KG1 (cell line): ENCODE results near the gene MR1.

Experiments
- DNase-seq: peaks from one replicate; lab custom pipeline; 2025; lab: John Stamatoyannopoulos, UW

MR1 gene

DNA sequence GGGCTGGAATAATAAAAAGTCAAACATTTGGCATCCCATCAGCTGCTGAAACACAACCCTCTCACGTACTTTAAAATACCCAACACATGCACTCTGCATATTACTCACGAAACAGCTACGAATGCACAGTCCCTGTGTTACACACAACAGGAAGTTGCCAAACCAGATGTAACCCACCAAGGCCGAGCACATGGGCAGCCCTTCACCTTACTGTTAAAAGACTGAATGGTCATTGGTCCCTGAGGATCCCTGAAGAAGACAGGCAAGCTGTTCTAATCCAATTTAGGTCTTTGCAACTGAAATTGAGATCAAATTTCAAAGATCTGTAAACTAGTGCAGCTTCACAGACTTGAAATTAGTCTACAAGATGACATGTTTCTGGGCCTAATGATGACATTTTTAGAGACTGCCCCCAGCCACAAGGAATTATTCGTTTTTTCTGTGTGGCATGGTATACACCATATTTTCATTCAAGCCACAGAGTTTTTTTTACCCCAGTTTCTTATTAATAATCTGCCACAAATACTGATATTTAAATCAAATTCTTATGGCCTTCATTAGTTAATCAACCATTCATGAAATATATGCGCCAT is 29.1 kb downstream of the MR1 start:
- DNase-seq = peak; percentile 37

- no peak for DNase-seq
Measured at GRCh38 chr1:181064011-181064623, 30.3 kb downstream of the MR1 start.

DNA sequence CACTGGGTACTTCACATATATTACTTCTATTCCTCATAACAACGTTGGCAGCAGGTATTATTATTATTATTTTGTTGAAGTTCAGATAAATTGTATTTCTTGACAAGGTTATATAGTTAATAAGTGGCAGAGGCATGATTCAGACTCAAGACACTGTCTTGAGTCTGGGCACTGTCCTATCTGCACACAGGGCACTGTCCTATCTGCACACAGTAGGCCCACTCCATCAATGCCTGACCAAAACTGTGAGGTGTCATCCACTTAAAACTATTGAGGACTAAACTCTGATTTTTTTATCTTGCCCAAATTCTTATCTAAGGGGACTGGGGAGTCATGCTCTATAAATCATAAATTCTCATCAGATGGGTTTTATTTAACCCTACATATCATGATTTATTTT is 30.9 kb downstream of the MR1 start:
- no peak for DNase-seq

DNA sequence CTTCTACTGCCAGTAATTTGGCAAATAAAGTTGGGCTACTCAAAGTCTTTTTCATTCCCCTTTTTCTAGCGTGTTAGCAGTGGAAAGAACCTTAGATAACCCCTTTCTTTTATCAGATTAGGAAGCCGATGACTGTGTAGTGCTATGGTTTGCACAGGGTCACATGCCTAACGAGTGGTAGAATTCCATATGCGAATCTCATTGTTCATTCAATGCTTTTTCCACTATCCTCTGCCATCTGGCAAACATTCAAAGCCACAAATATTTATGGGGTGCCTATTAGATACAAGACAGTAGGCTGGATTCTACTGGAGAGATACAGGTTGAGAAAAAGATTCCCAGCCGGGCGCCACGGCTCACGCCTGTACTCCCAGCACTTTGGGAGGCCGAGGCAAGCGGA is 39.9 kb downstream of the MR1 start:
- no peak for DNase-seq

DNA sequence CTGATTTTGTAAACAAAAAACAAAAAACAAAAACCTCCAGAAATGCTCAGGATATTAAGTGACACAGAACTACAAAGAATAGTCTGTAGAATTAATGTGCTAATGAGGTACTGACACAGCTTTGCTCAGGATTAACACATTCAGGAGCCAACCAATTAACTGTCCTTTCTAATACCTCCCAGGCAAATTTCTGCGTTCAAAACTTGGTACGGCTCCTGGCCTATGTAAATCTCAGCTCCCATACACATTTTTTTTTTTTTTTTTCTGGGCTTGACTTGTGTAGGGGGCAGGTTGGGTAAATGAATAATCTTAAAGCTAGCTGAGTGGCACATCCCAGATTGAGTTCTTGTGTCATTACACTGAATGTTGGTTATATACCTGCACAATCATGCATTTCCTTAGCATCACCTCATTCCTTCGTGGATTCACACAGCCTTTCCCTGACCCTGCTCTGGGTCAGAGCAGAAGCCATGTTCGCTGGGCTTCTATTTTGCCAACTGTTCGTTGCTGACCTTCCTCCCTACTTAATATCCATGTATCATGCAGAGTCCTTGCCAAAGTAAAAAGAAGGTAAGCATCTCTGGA is 42.1 kb downstream of the MR1 start:
- no peak for DNase-seq

DNA sequence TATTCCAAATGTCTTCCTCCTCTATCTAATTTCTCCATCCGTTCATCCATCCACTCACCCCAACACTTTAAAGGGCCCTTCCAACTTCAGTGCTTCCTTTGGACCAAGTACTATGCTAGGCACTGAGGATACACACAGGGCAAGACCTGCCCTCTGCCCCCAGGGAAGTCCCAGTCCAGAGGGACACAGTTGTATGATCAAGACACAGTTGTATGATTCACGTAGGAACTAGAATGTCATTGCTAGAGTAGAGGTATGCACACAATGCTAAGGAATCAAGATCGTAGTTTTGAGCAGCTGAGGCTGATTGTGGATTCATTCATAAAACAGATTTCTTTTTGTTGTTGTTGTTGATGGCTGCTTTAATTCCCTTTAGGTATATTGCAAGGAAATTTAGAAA is 43.1 kb downstream of the MR1 start:
- DNase-seq = no peak

- DNase-seq = no peak
Measured at GRCh38 chr1:181077576-181078242, 43.9 kb downstream of the MR1 start.

- DNase-seq = no peak
Measured at GRCh38 chr1:181079382-181079781, 45.6 kb downstream of the MR1 start.

DNA sequence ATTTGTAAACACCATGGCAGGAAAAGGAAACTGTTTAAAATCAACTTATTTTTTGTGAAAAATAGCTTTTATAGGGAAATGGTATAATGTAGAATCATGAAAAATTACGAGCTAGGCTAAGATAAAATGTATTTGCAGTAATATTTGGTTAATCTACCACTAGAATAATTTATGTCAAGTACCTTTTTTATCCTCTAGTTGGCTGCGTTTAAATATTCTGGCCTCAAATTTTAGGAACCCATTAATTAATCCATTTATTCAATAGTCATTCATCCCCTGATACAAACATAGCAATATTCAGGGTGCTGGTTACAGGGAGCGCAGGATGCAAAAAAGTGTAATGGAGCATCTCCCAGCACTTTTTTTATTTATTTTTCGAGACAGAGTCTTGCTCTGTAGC is 46.1 kb downstream of the MR1 start:
- no peak for DNase-seq

DNA sequence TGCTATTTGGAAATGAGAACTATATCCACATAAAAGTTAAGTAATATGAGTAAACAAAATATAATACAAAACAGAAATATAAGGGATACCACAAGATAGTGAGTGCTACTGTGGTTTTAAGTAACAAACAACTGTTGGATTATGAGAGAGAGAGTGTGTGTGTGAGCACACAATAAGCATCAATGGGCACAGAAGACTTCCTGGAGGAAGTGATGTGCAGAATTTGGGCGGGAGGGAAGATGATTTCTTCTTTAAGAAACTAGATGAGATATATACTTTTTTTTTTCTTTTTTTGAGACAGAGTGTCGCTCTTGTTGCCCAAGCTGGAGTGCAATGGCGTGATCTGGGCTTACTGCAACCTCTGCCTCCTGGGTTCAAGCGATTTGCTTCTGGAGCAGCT is 46.8 kb downstream of the MR1 start:
- DNase-seq = no peak

GRCh38 chr1:181081395-181081794 is 47.6 kb downstream of the MR1 start:
- DNase-seq = no peak

DNA sequence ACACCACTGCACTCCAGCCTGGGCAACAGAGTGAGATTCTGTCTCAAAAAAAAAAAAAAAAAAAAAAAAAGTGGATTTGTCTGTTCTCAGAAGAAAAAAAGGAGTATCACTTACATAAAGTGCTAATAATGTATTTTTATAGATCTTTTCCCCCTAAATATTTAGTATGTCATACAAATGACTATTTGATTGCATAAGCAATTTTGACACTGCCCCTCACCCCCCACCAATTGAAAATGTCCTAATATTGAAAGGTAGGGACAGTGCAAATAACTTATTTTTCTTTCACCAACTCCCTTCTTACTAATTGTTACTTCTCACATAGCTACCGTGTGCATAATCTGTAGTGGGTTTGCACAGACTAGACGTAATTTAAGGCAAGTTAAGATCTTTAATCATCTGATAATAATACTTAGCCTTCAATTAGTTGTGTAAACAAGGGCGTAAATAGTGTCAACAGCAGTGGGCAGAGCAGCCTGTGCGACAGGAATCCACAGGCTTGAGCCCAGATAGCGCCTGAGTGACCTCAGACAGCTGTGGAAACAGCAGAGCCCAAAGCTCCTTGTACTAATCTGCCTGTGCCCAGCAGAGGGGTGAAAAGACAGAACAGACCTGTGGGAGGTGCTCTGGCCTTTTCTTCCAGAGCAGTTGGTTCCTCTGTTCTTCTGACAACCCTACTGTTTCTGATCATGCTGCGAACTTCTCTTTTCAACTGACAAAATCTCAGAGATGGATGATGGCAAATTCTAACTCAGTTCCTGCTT is 50.2 kb downstream of the MR1 start:
- DNase-seq = peak; percentile 37

DNA sequence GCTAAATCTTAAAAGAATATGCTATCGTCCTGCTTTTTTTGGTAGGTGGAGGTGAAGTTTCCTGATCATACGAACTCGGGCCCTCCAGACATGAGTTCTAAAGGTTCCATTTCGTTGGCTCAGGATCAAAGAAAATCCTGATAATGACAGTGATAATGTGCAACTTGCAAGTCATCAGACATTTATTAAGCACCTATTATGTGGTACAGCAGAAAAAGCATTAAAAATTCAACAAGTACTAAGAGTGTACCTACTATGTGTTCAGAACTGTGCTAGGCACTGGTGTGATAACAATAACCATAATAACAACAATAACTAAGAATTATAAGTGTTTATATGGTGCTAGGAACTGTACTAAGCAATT is 50.8 kb downstream of the MR1 start:
- no peak for DNase-seq

DNA sequence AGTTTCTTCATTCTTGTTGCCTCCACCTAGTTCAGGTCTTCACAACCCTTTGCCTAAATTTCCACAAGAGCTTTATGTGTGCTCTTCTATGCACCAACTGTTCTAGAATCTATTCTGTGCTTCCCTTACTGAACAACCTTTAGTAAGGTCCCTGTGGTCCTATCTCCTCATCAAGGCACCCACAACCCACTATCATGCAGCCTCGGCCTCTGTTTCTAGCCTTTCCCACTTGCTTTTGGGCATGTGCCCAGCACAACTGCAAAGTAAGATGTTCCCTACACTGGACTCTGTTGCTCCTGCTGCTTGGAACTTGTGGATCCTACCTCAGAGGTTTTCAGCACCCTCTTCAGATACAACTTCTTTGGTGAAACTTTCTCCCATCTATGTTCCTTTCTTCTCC is 52.3 kb downstream of the MR1 start:
- DNase-seq = no peak

DNA sequence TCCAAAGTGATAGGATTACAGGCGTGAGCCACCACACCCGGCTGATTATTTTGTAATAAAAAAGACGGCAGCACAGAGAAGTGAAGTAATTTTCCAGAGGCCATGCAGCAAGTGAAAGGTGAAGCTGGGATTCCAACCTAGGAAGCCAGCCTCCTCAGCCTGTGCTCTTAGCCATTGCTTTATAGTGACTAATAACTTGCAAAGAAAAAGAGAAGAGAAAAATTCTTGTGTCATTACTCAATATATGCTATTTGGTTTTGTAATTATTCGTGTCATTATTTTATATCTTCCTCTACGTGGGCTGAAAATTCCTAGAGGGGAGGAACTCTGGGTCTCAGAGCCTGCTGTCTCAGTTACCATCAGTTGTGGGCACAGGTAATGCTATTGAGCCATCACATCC is 53.1 kb downstream of the MR1 start:
- no peak for DNase-seq

- peak; percentile 54 for DNase-seq
Measured at GRCh38 chr1:181087400-181087901, 53.7 kb downstream of the MR1 start.

DNA sequence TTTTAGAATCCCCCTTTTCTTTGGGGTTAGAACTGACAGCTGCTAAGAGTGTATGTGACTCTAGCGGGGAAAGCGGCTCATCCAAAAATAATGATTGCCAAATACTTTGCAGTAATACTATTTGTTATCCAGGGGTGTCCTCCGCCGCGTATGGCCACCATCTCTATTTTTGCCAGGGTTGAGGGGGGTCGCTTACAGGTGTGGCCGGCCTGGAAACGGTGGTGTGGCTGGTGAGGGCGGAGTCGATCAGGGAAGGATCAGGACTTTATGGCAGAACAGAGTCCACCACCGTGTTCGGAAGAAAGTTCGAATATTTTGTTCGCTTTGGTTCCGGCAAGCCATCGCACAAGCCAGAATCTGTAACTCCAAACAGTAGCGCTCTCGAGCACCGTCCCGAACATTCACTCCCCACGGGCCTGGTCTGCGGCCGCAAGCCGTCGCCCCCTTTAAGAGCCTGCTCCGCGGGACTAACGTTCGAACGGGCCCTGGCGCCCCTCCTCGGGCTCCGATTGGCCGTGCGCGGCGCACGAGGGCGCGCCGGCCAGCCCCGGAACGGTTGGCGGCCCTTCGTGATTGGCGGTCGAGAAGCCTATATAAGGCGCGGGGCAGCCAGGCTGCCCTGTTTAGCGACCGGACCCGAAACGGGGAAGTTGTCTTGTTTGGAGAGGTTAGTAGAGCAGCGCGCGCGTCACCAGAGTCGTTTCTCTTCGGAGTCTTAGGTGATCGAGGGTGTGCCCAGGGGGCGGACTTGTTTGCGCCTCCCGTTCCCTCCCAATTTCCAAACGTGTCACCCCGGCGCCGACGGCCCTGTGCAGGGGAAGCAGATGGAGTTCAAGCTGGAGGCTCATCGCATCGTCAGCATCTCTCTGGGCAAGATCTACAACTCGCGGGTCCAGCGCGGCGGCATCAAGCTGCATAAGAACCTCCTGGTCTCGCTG is 54.6 kb downstream of the MR1 start, which contains the start of gene IER5:
Gene IER5 (plus strand): TSS at position 622 of the 938 bp plus-strand sequence. CDS start 203 bp downstream, at position 825.
- DNase-seq = peak; percentile 95

- no peak for DNase-seq
Measured at GRCh38 chr1:181089017-181089675, 55.4 kb downstream of the MR1 start.

DNA sequence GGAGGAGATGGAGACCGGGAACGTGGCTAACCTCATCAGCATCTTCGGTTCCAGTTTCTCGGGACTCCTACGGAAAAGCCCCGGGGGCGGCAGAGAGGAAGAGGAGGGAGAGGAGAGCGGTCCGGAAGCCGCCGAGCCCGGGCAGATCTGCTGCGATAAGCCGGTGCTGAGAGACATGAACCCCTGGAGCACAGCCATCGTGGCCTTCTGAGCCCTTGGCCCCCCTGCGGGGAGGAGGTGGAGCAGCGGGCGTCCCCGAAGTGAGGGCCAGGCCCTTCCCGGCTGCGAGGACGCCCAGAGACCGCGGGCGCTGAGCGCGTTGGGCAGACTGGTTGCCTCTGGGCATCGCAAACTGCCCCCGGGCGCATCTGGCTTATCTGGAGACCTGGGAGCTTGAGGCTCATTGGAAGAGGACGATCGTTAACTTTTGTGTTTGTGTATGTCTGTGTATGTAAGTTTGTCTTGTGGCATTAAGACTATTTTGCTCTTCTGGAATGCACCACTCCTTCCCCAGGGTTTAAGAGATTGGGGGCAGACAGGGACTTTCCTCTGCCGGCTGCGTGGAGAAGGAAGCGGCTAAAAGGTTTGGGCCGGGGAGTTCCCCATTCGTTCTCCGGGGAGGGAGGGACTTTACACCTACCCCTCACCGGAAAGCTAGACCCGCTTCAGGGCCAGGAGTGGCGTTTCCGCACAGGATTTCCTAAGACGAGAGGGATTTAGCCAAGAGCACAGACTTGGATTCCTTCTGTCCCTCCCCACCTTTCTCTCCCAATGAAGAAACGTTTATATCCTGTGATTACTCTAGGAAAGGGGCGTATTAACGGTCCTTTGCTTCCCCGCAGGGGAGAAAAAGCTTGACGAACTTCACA is 56.1 kb downstream of the MR1 start:
- peak; percentile 36 for DNase-seq
